ENCODE measurements around the gene CDH13. TPM values are rescaled to one million over a fixed set of nuclear protein-coding genes. Genes with fewer than 3 reads are reported as not detected.

Gene CDH13
- total and polyA plus RNA-seq, 9 of the 15 experiments (the other 6 are each of a cell fraction or from before 2014, with no cell fraction given): 0.03 TPM; not detected in 8

GRCh38 chr16:83774066-83774465 is 1147.3 kb downstream of the CDH13 start (continued):
- TF ChIP-seq XRCC4 (IDR thresholded peaks at IDR 0.05; ENCODE audit: extremely low read depth, insufficient read depth, insufficient read length): no peak
- TF ChIP-seq ZNF143 (CRISPR knock-in tag; IDR thresholded peaks at IDR 0.05): no peak

DNA sequence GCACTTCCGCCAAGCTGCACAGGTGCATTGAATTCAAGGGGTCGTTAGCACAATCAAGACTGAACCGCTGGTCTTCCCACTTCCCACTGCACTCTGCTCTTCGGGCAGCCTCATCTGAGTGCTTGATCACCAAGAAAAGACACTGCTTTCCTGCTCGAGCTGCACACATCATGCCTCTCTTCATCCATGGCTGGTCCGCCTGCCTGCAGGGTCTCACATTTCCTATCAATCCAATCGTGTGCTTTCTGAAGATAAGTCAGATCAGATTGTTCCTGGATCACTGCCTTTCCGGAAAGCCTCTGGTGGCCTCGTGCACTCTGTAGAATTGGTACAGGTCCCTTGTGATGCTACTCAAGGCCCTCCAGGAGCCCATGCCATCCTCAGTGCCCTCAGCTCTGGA is 1150.2 kb downstream of the CDH13 start:
- ChIA-PET CTCF (ENCODE audit: low intra/inter-chr PET ratio) (no interaction called here), POLR2A (no interaction called here)
- H3K4me2 ChIP-seq (ENCODE audit: insufficient read depth, low read length): no peak overlapping the region
- intact Hi-C loops (cut with micrococcal nuclease): no loop called here
- FAIRE-seq: no peak
- H3K27ac ChIP-seq (ENCODE audit: extremely low read depth, low read depth, low read length): no peak overlapping the region
- no peak for DNase-seq (ENCODE audit: extremely low read depth in 1 of 4, low spot score in 3 of 4)
- TF ChIP-seq, protein P1, sequence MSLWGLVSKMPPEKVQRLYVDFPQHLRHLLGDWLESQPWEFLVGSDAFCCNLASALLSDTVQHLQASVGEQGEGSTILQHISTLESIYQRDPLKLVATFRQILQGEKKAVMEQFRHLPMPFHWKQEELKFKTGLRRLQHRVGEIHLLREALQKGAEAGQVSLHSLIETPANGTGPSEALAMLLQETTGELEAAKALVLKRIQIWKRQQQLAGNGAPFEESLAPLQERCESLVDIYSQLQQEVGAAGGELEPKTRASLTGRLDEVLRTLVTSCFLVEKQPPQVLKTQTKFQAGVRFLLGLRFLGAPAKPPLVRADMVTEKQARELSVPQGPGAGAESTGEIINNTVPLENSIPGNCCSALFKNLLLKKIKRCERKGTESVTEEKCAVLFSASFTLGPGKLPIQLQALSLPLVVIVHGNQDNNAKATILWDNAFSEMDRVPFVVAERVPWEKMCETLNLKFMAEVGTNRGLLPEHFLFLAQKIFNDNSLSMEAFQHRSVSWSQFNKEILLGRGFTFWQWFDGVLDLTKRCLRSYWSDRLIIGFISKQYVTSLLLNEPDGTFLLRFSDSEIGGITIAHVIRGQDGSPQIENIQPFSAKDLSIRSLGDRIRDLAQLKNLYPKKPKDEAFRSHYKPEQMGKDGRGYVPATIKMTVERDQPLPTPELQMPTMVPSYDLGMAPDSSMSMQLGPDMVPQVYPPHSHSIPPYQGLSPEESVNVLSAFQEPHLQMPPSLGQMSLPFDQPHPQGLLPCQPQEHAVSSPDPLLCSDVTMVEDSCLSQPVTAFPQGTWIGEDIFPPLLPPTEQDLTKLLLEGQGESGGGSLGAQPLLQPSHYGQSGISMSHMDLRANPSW (CRISPR knock-in tag; IDR thresholded peaks at IDR 0.05): no peak
- no peak for TF ChIP-seq ZNF311 (CRISPR knock-in tag; IDR thresholded peaks at IDR 0.05)
- TF ChIP-seq KLF13 (tag; IDR thresholded peaks at IDR 0.05; ENCODE audit: borderline replicate concordance, low read depth): no peak
- no peak for TF ChIP-seq CREB1 (IDR thresholded peaks at IDR 0.05)
- TF ChIP-seq CREB1 (CRISPR knock-in tag; IDR thresholded peaks at IDR 0.05): no peak
- TF ChIP-seq ZNF431 (CRISPR knock-in tag; IDR thresholded peaks at IDR 0.05): no peak
- TF ChIP-seq TBP (optimal IDR thresholded peaks at IDR 0.05; ENCODE audit: low read depth, low read length): no peak
- TF ChIP-seq ZNF277 (CRISPR knock-in tag; IDR thresholded peaks at IDR 0.05; ENCODE audit: borderline replicate concordance): no peak
- TF ChIP-seq SIN3A (IDR thresholded peaks at IDR 0.05; ENCODE audit: borderline replicate concordance in 2 of 2, control insufficient read depth in 1 of 2, low read depth in 2 of 2, low read length in 2 of 2): no peak
- no peak for TF ChIP-seq ETV1 (tag; conservative IDR thresholded peaks at IDR 0.05; ENCODE audit: low read depth)
- TF ChIP-seq, protein P2, sequence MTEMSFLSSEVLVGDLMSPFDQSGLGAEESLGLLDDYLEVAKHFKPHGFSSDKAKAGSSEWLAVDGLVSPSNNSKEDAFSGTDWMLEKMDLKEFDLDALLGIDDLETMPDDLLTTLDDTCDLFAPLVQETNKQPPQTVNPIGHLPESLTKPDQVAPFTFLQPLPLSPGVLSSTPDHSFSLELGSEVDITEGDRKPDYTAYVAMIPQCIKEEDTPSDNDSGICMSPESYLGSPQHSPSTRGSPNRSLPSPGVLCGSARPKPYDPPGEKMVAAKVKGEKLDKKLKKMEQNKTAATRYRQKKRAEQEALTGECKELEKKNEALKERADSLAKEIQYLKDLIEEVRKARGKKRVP (CRISPR knock-in tag; IDR thresholded peaks at IDR 0.05): no peak
- TF ChIP-seq TAF9B (IDR thresholded peaks at IDR 0.05; ENCODE audit: partially characterized antibody): no peak
- TF ChIP-seq CXXC5 (CRISPR knock-in tag; IDR thresholded peaks at IDR 0.05): no peak
- H3K9ac ChIP-seq (ENCODE audit: insufficient read depth in 1 of 2, low read depth in 2 of 2, low read length in 2 of 2): no peak overlapping the region
- no peaks in the 10 kb centered on the region for H3K36me3 ChIP-seq (ENCODE audit: control insufficient read depth, insufficient read depth, low read length)
- H3K79me2 ChIP-seq (ENCODE audit: control insufficient read depth, insufficient read depth, low read length): no peaks in the 10 kb centered on the region
- under 1% methylated on average over 9 of the region's 9 CpGs for WGBS (ENCODE audit: insufficient coverage, low coverage, missing lambda C conversion rate)
- no peak overlapping the region for H2AFZ ChIP-seq (ENCODE audit: low read depth, low read length)
- no TSS peak for BruUV-seq (replicated peaks)
- H4K20me1 ChIP-seq (replicated peaks; ENCODE audit: control insufficient read depth, insufficient read depth, low read length): no peaks in the 10 kb centered on the region; the same call in 1 of the 2 replicates
- H3K4me1 ChIP-seq (replicated peaks in 1 of 2; ENCODE audit: control insufficient read depth in 2 of 2, insufficient read depth in 2 of 2, low read length in 2 of 2): no peaks in the 10 kb centered on the region
- no peaks in the 10 kb centered on the region for H3K9me3 ChIP-seq (replicated peaks; ENCODE audit: control insufficient read depth, insufficient read depth, low read depth, low read length)
- H3K9me1 ChIP-seq (ENCODE audit: control insufficient read depth, insufficient read depth, low read length): no peaks in the 10 kb centered on the region
- no peak overlapping the region for H3K4me3 ChIP-seq
- H3K27me3 ChIP-seq (ENCODE audit: control insufficient read depth in 2 of 2, insufficient read depth in 2 of 2, low read length in 2 of 2): peaks cover 16 to 29% of the 10 kb centered on the region in 2 experiments
- in situ Hi-C loops (cut with MboI): no loop called here
- ATAC-seq: no peak

Measured in K562 (cell line).